ENCODE data around the gene UCK2.

DNA sequence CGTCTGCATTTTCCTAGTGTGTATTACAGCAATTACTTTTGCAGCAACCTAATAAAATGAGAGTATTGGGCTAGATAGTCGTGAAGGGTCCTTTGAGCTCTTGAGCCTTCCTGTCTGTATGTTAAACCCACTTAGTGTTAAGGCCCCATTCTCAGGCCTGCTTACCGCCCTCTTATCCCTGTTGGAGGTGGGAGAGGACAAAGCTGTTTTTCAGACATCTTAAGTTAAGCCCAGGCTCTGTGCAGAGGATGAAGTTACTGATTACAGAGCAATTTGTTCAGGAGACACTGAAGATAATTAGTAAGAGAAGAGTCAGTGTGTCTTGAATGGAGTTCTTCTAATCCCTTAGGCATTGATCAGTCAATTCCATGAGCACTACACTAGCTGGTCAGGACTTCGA is 114.6 kb downstream of the UCK2 start:
- TF ChIP-seq, protein P1, sequence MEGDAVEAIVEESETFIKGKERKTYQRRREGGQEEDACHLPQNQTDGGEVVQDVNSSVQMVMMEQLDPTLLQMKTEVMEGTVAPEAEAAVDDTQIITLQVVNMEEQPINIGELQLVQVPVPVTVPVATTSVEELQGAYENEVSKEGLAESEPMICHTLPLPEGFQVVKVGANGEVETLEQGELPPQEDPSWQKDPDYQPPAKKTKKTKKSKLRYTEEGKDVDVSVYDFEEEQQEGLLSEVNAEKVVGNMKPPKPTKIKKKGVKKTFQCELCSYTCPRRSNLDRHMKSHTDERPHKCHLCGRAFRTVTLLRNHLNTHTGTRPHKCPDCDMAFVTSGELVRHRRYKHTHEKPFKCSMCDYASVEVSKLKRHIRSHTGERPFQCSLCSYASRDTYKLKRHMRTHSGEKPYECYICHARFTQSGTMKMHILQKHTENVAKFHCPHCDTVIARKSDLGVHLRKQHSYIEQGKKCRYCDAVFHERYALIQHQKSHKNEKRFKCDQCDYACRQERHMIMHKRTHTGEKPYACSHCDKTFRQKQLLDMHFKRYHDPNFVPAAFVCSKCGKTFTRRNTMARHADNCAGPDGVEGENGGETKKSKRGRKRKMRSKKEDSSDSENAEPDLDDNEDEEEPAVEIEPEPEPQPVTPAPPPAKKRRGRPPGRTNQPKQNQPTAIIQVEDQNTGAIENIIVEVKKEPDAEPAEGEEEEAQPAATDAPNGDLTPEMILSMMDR (IDR thresholded peaks at IDR 0.05; ENCODE audit: insufficient read depth, low read depth, low read length) = no peak
- TF ChIP-seq EZH2 (IDR thresholded peaks at IDR 0.05; ENCODE audit: insufficient read depth, low read length) = no peak
